BE2C (cell line): Measurements from ENCODE around the gene TPSAB1.
"Not testable (repeated sequence)": the region's sequence is repeated elsewhere in the genome, so short reads cannot be mapped to it uniquely, and the experiment has no call there.

Source experiments
- DNase-seq: peaks from one replicate; pipeline ENCODE4 v3.0.0-alpha.2; 2020
- H3K27me3 ChIP-seq: fragments of 250-450 bp; sonication (Bioruptor Pico); 2 replicates; pipeline ENCODE4 v1.5.1; 2020; ENCODE audit warnings: mild to moderate bottlenecking
- H3K36me3 ChIP-seq: fragments of 250-450 bp; sonication (Bioruptor Pico); 2 replicates; pipeline ENCODE4 v1.5.1; 2020; ENCODE audit warnings: mild to moderate bottlenecking
- H3K4me1 ChIP-seq: fragments of 250-450 bp; sonication (Bioruptor Pico); 2 replicates; pipeline ENCODE4 v1.5.1; 2020
- H3K4me3 ChIP-seq: 2 replicates; pipeline ENCODE4 v1.5.1; 2011; ENCODE audit warnings: low read depth, low read length
- H3K9me3 ChIP-seq: fragments of 250-450 bp; sonication (Bioruptor Pico); 2 replicates; pipeline ENCODE4 v1.5.1; 2020
- TF ChIP-seq, protein P1 (sequence below): IDR thresholded peaks from 2 replicates; pipeline ENCODE4 v1.5.1; 2012; ENCODE audit warnings: mild to moderate bottlenecking, low read depth, low read length

TPSAB1 gene

GRCh38 chr16:1222553-1223354 is 17.8 kb upstream of the TPSAB1 start:
- H3K4me1 ChIP-seq, result no peaks in the 10 kb centered on the region
- H3K36me3 ChIP-seq, result no peaks in the 10 kb centered on the region
- no peaks in the 10 kb centered on the region for H3K9me3 ChIP-seq
- no peak overlapping the region for H3K4me3 ChIP-seq
- TF ChIP-seq, protein P1, sequence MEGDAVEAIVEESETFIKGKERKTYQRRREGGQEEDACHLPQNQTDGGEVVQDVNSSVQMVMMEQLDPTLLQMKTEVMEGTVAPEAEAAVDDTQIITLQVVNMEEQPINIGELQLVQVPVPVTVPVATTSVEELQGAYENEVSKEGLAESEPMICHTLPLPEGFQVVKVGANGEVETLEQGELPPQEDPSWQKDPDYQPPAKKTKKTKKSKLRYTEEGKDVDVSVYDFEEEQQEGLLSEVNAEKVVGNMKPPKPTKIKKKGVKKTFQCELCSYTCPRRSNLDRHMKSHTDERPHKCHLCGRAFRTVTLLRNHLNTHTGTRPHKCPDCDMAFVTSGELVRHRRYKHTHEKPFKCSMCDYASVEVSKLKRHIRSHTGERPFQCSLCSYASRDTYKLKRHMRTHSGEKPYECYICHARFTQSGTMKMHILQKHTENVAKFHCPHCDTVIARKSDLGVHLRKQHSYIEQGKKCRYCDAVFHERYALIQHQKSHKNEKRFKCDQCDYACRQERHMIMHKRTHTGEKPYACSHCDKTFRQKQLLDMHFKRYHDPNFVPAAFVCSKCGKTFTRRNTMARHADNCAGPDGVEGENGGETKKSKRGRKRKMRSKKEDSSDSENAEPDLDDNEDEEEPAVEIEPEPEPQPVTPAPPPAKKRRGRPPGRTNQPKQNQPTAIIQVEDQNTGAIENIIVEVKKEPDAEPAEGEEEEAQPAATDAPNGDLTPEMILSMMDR, result no peak
- DNase-seq, result no peak
- H3K27me3 ChIP-seq, result peaks cover 4% of the 10 kb centered on the region; the same call in 1 of the 2 replicates

- no peaks in the 10 kb centered on the region for H3K9me3 ChIP-seq
- H3K36me3 ChIP-seq, result no peaks in the 10 kb centered on the region
- H3K4me1 ChIP-seq, result no peaks in the 10 kb centered on the region
- H3K27me3 ChIP-seq, result peaks cover 4% of the 10 kb centered on the region; the same call in 1 of the 2 replicates
- TF ChIP-seq, protein P1, result no peak
- DNase-seq, result no peak
- no peak overlapping the region for H3K4me3 ChIP-seq
These were observed 16.9 kb upstream of the TPSAB1 start for GRCh38 chr16:1223355-1224214.

DNA sequence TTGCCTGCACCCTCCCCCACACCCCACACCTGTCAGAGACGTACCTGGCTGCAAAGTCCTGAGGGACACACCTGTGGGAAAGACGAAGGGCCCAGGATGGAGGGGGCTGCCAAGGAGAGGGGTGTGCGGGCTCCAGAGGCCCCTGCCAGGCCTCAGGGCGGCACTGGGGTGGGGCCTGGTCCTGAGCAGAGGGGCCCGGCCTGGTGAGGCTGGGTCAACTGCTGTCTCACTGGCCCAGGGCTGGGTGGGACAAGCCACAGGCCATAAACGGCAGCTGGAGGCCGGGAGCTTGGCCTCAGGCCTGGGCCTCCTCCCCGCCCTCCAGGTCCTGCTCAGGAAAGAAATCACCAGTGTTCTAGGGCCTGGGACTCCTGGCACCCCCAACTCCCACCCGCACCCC is 15.9 kb upstream of the TPSAB1 start:
- Histone ChIP-seq H3K4me1 (no peaks in the 10 kb centered on the region), H3K9me3 (no peaks in the 10 kb centered on the region), H3K27me3 (peaks cover 4% of the 10 kb centered on the region; the same call in 1 of the 2 replicates), H3K4me3 (no peak overlapping the region), H3K36me3 (no peaks in the 10 kb centered on the region)
- no peak for DNase-seq
- TF ChIP-seq, protein P1, result no peak

DNA sequence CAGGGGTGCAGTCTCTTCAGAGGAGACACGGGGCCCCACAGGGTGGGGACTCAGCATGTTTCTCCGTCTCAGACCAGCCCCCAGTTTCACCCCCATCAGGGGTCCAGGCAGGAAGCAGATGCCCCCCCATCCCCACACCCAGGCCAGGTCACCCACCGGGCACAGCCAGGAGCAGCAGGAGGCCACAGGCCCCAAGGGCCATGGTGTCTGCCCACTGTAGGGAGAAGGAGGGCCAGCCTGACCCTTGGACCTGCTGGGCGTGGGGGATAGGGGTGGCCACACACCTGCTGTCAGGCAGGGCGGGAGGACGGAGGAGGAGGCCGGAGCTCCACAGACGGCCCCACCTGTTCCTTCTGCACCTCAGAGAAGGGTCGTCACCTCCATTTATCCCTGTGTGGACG is 15.5 kb upstream of the TPSAB1 start, which contains the start of gene TPSG1:
TSS of gene TPSG1 (minus strand) at position 218 of the 401 bp plus-strand sequence. CDS start at position 202, 16 bp downstream.
- no peak for DNase-seq
- H3K4me1 ChIP-seq, result no peaks in the 10 kb centered on the region
- H3K9me3 ChIP-seq, result no peaks in the 10 kb centered on the region
- no peaks in the 10 kb centered on the region for H3K36me3 ChIP-seq
- TF ChIP-seq, protein P1, result no peak
- H3K4me3 ChIP-seq, result no peak within 1 kb of the TSS
- H3K27me3 ChIP-seq, result peaks cover 4% of the 10 kb centered on the region; the same call in 1 of the 2 replicates

- H3K4me1 ChIP-seq, H3K4me3 ChIP-seq, H3K36me3 ChIP-seq, DNase-seq, H3K9me3 ChIP-seq, H3K27me3 ChIP-seq: not testable (repeated sequence)
These were observed 14.7 kb upstream of the TPSAB1 start for GRCh38 chr16:1225728-1226311.

DNA sequence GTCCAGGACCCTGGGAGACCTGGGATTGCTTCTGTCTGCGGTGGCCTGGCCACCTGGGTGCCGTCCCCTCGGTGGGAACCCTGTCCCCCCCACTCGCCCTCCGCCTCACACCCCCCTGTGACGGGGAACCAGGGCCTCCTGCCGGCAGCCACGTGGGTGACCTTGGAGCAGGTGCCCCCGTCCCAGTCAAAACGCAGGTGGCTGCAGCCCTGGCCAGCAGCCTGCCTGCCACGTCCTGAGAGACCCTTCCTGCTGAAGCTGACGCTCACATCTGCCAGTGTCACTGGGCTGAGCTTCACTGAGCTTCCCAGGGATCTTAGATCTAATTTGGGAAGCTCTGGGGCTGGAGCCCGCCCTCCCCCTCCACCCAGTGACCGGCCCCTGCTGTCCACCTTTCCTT is 13.8 kb upstream of the TPSAB1 start:
- not testable (repeated sequence) for H3K36me3 ChIP-seq, H3K27me3 ChIP-seq, H3K9me3 ChIP-seq, DNase-seq, H3K4me1 ChIP-seq, H3K4me3 ChIP-seq

DNA sequence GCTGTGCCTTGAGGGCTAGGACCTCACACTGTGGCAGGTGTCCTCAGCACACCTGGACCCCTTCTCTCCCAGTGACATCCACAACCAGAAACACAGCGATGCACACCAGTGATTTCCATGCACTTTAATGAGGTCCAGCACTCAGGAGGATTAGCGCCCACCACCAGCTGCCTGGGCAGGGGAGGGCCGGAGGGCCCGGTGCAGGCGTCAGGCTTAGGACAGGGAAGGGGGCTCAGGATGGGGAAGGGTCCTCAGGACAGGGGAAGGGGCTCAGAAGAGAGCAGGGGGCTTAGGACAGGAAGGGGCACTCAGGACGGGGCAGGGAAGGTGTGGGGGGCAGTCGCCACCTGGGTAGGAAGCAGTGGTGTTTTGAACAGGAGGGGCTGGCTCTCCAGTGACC is 12.3 kb upstream of the TPSAB1 start:
- H3K36me3 ChIP-seq, H3K9me3 ChIP-seq, H3K27me3 ChIP-seq, H3K4me1 ChIP-seq, H3K4me3 ChIP-seq, DNase-seq: not testable (repeated sequence)

DNA sequence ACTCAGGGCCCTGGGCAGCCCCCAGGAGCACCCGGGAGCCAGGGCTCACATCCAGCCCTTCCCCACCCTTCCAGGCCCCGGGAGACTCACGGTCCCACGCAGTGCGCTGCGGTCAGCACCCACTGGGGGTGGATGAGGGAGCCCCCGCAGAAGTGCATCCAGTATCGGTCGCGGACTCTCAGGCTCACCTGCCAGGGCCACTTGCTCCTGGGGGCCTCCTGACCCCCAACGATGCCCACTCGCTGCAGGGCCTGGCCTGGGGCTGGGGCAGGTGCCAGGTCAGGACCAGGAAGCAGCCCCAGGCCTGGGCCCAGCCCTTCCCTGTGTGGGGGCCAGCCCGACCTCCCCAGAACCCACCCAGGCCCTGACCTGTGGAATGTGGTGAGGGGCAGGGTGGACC is 11.0 kb upstream of the TPSAB1 start:
- H3K4me1 ChIP-seq, H3K4me3 ChIP-seq, DNase-seq, H3K36me3 ChIP-seq, H3K9me3 ChIP-seq, H3K27me3 ChIP-seq: not testable (repeated sequence)

GRCh38 chr16:1230084-1230470 is 10.4 kb upstream of the TPSAB1 start, which contains the start of gene TPSB2:
Gene TPSB2 (minus strand): TSS chr16:1230184. CDS start chr16:1229951, 233 bp downstream.
- DNase-seq, H3K4me1 ChIP-seq, H3K27me3 ChIP-seq, H3K9me3 ChIP-seq, H3K36me3 ChIP-seq, H3K4me3 ChIP-seq: not testable (repeated sequence)

- not testable (repeated sequence) for H3K9me3 ChIP-seq, H3K4me3 ChIP-seq, DNase-seq, H3K36me3 ChIP-seq, H3K27me3 ChIP-seq, H3K4me1 ChIP-seq
These were observed 9.9 kb upstream of the TPSAB1 start for GRCh38 chr16:1230471-1231212.
